Activated T-cell treated with anti-CD3 and anti-CD28 coated beads for 4 hours (primary cell): Measurements from ENCODE around the gene UBE2H.

Experiments
- DNase-seq: peaks from one replicate; pipeline ENCODE4 v3.0.0-alpha.2; 2020

UBE2H gene

GRCh38 chr7:129784437-129784782 lies 168.3 kb downstream of the UBE2H start:
- DNase-seq: no peak

GRCh38 chr7:129783584-129783919 lies 169.2 kb downstream of the UBE2H start:
- no peak for DNase-seq

- no peak for DNase-seq
These were observed 169.8 kb downstream of the UBE2H start for GRCh38 chr7:129782818-129783583.

GRCh38 chr7:129781928-129782817 lies 170.6 kb downstream of the UBE2H start:
- DNase-seq: no peak

GRCh38 chr7:129780974-129781927 lies 171.5 kb downstream of the UBE2H start:
- DNase-seq: no peak
